HG03575 (cell line): ENCODE data around the gene GSTM1.
"Not testable (repeated sequence)": the region's sequence is repeated elsewhere in the genome, so short reads cannot be mapped to it uniquely, and the experiment has no call there.

ENCODE experiments used
- ATAC-seq: cut with Tn5 transposase; IDR thresholded peaks from one replicate; pipeline ENCODE4 v1.9.1; 2021; ENCODE audit not compliant: unreplicated experiment, insufficient number of reproducible peaks, low FRiP score; ENCODE audit errors: extremely low read depth

The GSTM1 gene

GRCh38 chr1:109689844-109690405 lies 2.3 kb downstream of the GSTM1 start:
- ATAC-seq = no peak

- ATAC-seq = no peak
Observed at GRCh38 chr1:109691759-109692158, 4.1 kb downstream of the GSTM1 start.

- not testable (repeated sequence) for ATAC-seq
Observed at GRCh38 chr1:109694400-109694799, 6.8 kb downstream of the GSTM1 start.

- not testable (repeated sequence) for ATAC-seq
Observed at GRCh38 chr1:109695138-109695537, 7.5 kb downstream of the GSTM1 start.

GRCh38 chr1:109697066-109697465 lies 9.4 kb downstream of the GSTM1 start:
- no peak for ATAC-seq

- ATAC-seq = not testable (repeated sequence)
Observed at GRCh38 chr1:109697861-109698260, 10.2 kb downstream of the GSTM1 start.

- ATAC-seq = not testable (repeated sequence)
Observed at GRCh38 chr1:109702940-109703339, 15.3 kb downstream of the GSTM1 start.

- ATAC-seq = no peak
Observed at GRCh38 chr1:109704173-109704572, 16.6 kb downstream of the GSTM1 start.

- no peak for ATAC-seq
Observed at GRCh38 chr1:109705411-109705810, 17.8 kb downstream of the GSTM1 start.

- not testable (repeated sequence) for ATAC-seq
Observed at GRCh38 chr1:109708949-109709348, 21.3 kb downstream of the GSTM1 start.

GRCh38 chr1:109709822-109710221 lies 22.2 kb downstream of the GSTM1 start:
- ATAC-seq = not testable (repeated sequence)

- ATAC-seq = not testable (repeated sequence)
Observed at GRCh38 chr1:109711593-109712320, 24.1 kb downstream of the GSTM1 start, which contains the start of gene GSTM5. GSTM5 (plus strand) TSS chr1:109712251; CDS start chr1:109712313, 62 bp downstream.

- no peak for ATAC-seq
Observed at GRCh38 chr1:109712321-109712864, 24.8 kb downstream of the GSTM1 start.

- no peak for ATAC-seq
Observed at GRCh38 chr1:109713636-109714035, 26.0 kb downstream of the GSTM1 start.

GRCh38 chr1:109714661-109715372 lies 27.2 kb downstream of the GSTM1 start:
- ATAC-seq = no peak

GRCh38 chr1:109716121-109716520 lies 28.5 kb downstream of the GSTM1 start:
- no peak for ATAC-seq

GRCh38 chr1:109716570-109717090 lies 29.0 kb downstream of the GSTM1 start:
- ATAC-seq = no peak

GRCh38 chr1:109717729-109718128 lies 30.1 kb downstream of the GSTM1 start:
- no peak for ATAC-seq

GRCh38 chr1:109718495-109718894 lies 30.9 kb downstream of the GSTM1 start:
- no peak for ATAC-seq
